ENCODE results near the gene RASGRF2. TPM values are rescaled to one million over a fixed set of nuclear protein-coding genes. Genes with fewer than 3 reads are reported as not detected.
"Not testable (repeated sequence)": the region's sequence is repeated elsewhere in the genome, so short reads cannot be mapped to it uniquely, and the experiment has no call there.

The RASGRF2 gene
- total and polyA plus RNA-seq, 2 of the 8 experiments (the other 6 are each of a cell fraction or from before 2014, with no cell fraction given) = 2.6 to 29.5 TPM

DNA sequence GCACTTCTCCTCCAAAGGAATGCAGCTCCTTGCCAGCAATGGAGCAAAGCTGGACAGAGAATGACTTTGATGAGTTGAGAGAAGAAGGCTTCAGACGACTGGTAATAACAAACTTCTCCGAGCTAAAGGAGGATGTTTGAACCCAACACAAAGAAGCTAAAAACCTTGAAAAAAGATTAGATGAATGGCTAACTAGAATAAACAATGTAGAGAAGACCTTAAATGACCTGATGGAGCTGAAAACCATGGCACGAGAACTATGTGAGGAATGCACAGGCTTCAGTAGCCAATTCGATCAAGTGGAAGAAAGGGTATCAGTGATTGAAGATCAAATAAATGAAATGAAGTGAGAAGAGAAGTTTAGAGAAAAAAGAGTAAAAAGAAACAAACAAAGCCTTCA lies 69.6 kb downstream of the RASGRF2 start:
- H3K56ac ChIP-seq (replicated peaks; ENCODE audit: insufficient read length, low read depth, low read length); H2BK15ac ChIP-seq (ENCODE audit: low read length); H2BK20ac ChIP-seq (ENCODE audit: low read length); H2BK120ac ChIP-seq (replicated peaks; ENCODE audit: low read depth, low read length); H3K9me3 ChIP-seq (ENCODE audit: insufficient read depth in 2 of 2, low read depth in 1 of 2, low read length in 1 of 2); H3K18ac ChIP-seq (ENCODE audit: extremely low read depth, low read length); H3K14ac ChIP-seq (ENCODE audit: insufficient read length); H3K79me1 ChIP-seq (ENCODE audit: low read depth, low read length); H4K5ac ChIP-seq (ENCODE audit: insufficient read length, low read depth, low read length); H3K4ac ChIP-seq (replicated peaks; ENCODE audit: insufficient read length, low read depth, low read length); H4K20me1 ChIP-seq (replicated peaks in 1 of 2; ENCODE audit: control insufficient read depth in 1 of 2, insufficient read depth in 2 of 2, low read length in 2 of 2); H4K91ac ChIP-seq (replicated peaks; ENCODE audit: insufficient read length, low read length); H3K27me3 ChIP-seq (replicated peaks in 1 of 4; ENCODE audit: control insufficient read depth in 3 of 4, extremely low read depth in 1 of 4, insufficient read depth in 3 of 4, low read length in 3 of 4); H3K36me3 ChIP-seq (ENCODE audit: control insufficient read depth in 2 of 4, insufficient read depth in 4 of 4, low read length in 3 of 4); H3K79me2 ChIP-seq (ENCODE audit: control insufficient read depth in 1 of 2, insufficient read depth in 2 of 2, low read length in 2 of 2); H4K8ac ChIP-seq (ENCODE audit: extremely low read depth, insufficient read depth, low read length); POLR2A ChIA-PET (ENCODE audit: partially characterized antibody); H3K23me2 ChIP-seq (ENCODE audit: low read depth, low read length); H3K4me2 ChIP-seq (ENCODE audit: insufficient read depth in 1 of 2, low read depth in 2 of 2, low read length in 2 of 2); FAIRE-seq; DNase-seq (ENCODE audit: low read depth in 1 of 2, low spot score in 2 of 2); H3K9ac ChIP-seq (replicated peaks in 1 of 4; ENCODE audit: extremely low read depth in 1 of 4, low read depth in 3 of 4, low read length in 3 of 4); H2AFZ ChIP-seq (ENCODE audit: low read length); H3K23ac ChIP-seq (ENCODE audit: insufficient read length); H3K27ac ChIP-seq (ENCODE audit: low read depth, low read length); H2AK5ac ChIP-seq (ENCODE audit: low read depth, low read length); H2BK5ac ChIP-seq (ENCODE audit: low read depth, low read length); H3K4me1 ChIP-seq (replicated peaks in 1 of 4; ENCODE audit: control insufficient read depth in 3 of 4, insufficient read depth in 4 of 4, low read length in 3 of 4); H3K4me3 ChIP-seq (ENCODE audit: extremely low read depth in 1 of 4, insufficient read depth in 2 of 4, low read depth in 3 of 4, low read length in 4 of 4); H2BK12ac ChIP-seq (ENCODE audit: low read depth, low read length): not testable (repeated sequence)
- CTCF ChIA-PET (ENCODE audit: partially characterized antibody) = interaction anchor here (0.7 kb wide), 1 partner anchor 95 kb away, joined by 3 read pairs; no protein-coding TSS in a partner anchor
- 90% methylated on average over 4 of the region's 4 CpGs; no CpG with 5 or more reads in 1 of the 2 experiments for WGBS, 2 experiments (ENCODE audit: extremely low coverage in 1 of 2, insufficient coverage in 1 of 2, insufficient read length in 1 of 2, insufficient replicate concordance in 2 of 2, low coverage in 1 of 2, low lambda C conversion rate in 2 of 2, missing lambda C conversion rate in 1 of 2)

DNA sequence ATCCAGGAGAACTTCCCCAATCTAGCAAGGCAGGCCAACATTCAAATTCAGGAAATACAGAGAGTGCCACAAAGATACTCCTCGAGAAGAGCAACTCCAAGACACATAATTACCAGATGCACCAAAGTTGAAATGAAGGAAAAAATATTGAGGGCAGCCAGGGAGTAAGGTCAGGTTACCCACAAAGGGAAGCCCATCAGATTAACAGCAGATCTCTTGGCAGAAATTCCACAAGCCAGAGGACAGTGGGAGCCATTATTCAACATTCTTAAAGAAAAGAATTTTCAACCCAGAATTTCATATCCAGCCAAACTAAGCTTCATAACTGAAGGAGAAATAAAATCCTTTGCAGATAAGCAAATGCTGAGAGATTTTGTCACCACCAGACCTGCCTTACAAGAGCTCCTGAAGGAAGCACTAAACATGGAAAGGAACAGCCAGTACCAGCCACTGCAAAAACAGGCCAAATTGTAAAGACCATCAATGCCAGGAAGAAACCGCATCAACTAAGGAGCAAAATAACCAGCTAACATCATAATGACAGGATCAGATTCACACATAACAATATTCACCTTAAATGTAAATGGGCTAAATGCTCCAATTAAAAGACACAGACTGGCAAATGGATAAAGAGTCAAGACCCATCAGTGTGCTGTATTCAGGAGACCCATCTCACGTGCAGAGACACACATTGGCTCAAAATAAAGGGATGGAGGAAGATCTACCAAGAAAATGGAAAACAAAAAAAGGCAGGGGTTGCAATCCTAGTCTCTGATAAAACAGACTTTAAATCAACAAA lies 70.3 kb downstream of the RASGRF2 start:
- H3K14ac ChIP-seq (ENCODE audit: insufficient read length); H3K9me3 ChIP-seq (ENCODE audit: insufficient read depth in 2 of 2, low read depth in 1 of 2, low read length in 1 of 2); H2AFZ ChIP-seq (ENCODE audit: low read length); H3K4ac ChIP-seq (replicated peaks; ENCODE audit: insufficient read length, low read depth, low read length); H3K79me2 ChIP-seq (ENCODE audit: control insufficient read depth in 1 of 2, insufficient read depth in 2 of 2, low read length in 2 of 2); H3K27me3 ChIP-seq (replicated peaks in 1 of 4; ENCODE audit: control insufficient read depth in 3 of 4, extremely low read depth in 1 of 4, insufficient read depth in 3 of 4, low read length in 3 of 4); H3K23me2 ChIP-seq (ENCODE audit: low read depth, low read length); H4K20me1 ChIP-seq (replicated peaks in 1 of 2; ENCODE audit: control insufficient read depth in 1 of 2, insufficient read depth in 2 of 2, low read length in 2 of 2); H2BK20ac ChIP-seq (ENCODE audit: low read length); H3K4me1 ChIP-seq (replicated peaks in 1 of 4; ENCODE audit: control insufficient read depth in 3 of 4, insufficient read depth in 4 of 4, low read length in 3 of 4); H3K56ac ChIP-seq (replicated peaks; ENCODE audit: insufficient read length, low read depth, low read length); H4K8ac ChIP-seq (ENCODE audit: extremely low read depth, insufficient read depth, low read length); H3K18ac ChIP-seq (ENCODE audit: extremely low read depth, low read length); H4K5ac ChIP-seq (ENCODE audit: insufficient read length, low read depth, low read length); H2BK15ac ChIP-seq (ENCODE audit: low read length); FAIRE-seq; H2BK12ac ChIP-seq (ENCODE audit: low read depth, low read length); H2BK5ac ChIP-seq (ENCODE audit: low read depth, low read length); CTCF ChIA-PET (ENCODE audit: partially characterized antibody); H3K4me2 ChIP-seq (ENCODE audit: insufficient read depth in 1 of 2, low read depth in 2 of 2, low read length in 2 of 2); H3K4me3 ChIP-seq (ENCODE audit: extremely low read depth in 1 of 4, insufficient read depth in 2 of 4, low read depth in 3 of 4, low read length in 4 of 4); H3K36me3 ChIP-seq (ENCODE audit: control insufficient read depth in 2 of 4, insufficient read depth in 4 of 4, low read length in 3 of 4); H4K91ac ChIP-seq (replicated peaks; ENCODE audit: insufficient read length, low read length); DNase-seq (ENCODE audit: low read depth in 1 of 2, low spot score in 2 of 2); H2AK5ac ChIP-seq (ENCODE audit: low read depth, low read length); H3K23ac ChIP-seq (ENCODE audit: insufficient read length); H2BK120ac ChIP-seq (replicated peaks; ENCODE audit: low read depth, low read length); H3K9ac ChIP-seq (replicated peaks in 1 of 4; ENCODE audit: extremely low read depth in 1 of 4, low read depth in 3 of 4, low read length in 3 of 4); H3K79me1 ChIP-seq (ENCODE audit: low read depth, low read length); H3K27ac ChIP-seq (ENCODE audit: low read depth, low read length): not testable (repeated sequence)
- POLR2A ChIA-PET (ENCODE audit: partially characterized antibody) = interaction anchor here (0.6 kb wide), 1 partner anchor 212 kb away, joined by 5 read pairs; no protein-coding TSS in a partner anchor
- 88% methylated on average over 3 of the region's 3 CpGs; no CpG with 5 or more reads in 1 of the 2 experiments for WGBS, 2 experiments (ENCODE audit: extremely low coverage in 1 of 2, insufficient coverage in 1 of 2, insufficient read length in 1 of 2, insufficient replicate concordance in 2 of 2, low coverage in 1 of 2, low lambda C conversion rate in 2 of 2, missing lambda C conversion rate in 1 of 2)

Data from H1 (cell line).